Activated naive CD8-positive, alpha-beta T cell treated with anti-CD3 and anti-CD28 coated beads, Interleukin-2, amount 50 U/mL, for 24 hours (primary cell): ENCODE data around the gene MTCH1.

Source experiments
- ATAC-seq: fragments of 150-1000 bp; cut with Tn5 transposase; one replicate; pipeline ENCODE4 v1.10.0; 2021
- DNase-seq: peaks from one replicate; pipeline ENCODE4 v3.0.0; 2021
- H3K27ac Mint-ChIP-seq: one replicate; pipeline ENCODE4 v1.8.0; 2021; ENCODE audit warnings: mild to moderate bottlenecking, mixed read lengths
- H3K27me3 Mint-ChIP-seq: one replicate; pipeline ENCODE4 v1.8.0; 2021; ENCODE audit warnings: mixed read lengths
- H3K36me3 Mint-ChIP-seq: one replicate; pipeline ENCODE4 v1.8.0; 2021; ENCODE audit warnings: low read depth, mixed read lengths
- H3K4me1 Mint-ChIP-seq: one replicate; pipeline ENCODE4 v1.8.0; 2021; ENCODE audit warnings: mixed read lengths
- H3K4me3 Mint-ChIP-seq: one replicate; pipeline ENCODE4 v1.8.0; 2021; ENCODE audit warnings: mild to moderate bottlenecking, moderate library complexity, mixed read lengths
- H3K9me3 Mint-ChIP-seq: one replicate; pipeline ENCODE4 v1.8.0; 2021; ENCODE audit warnings: mixed read lengths

MTCH1 gene

DNA sequence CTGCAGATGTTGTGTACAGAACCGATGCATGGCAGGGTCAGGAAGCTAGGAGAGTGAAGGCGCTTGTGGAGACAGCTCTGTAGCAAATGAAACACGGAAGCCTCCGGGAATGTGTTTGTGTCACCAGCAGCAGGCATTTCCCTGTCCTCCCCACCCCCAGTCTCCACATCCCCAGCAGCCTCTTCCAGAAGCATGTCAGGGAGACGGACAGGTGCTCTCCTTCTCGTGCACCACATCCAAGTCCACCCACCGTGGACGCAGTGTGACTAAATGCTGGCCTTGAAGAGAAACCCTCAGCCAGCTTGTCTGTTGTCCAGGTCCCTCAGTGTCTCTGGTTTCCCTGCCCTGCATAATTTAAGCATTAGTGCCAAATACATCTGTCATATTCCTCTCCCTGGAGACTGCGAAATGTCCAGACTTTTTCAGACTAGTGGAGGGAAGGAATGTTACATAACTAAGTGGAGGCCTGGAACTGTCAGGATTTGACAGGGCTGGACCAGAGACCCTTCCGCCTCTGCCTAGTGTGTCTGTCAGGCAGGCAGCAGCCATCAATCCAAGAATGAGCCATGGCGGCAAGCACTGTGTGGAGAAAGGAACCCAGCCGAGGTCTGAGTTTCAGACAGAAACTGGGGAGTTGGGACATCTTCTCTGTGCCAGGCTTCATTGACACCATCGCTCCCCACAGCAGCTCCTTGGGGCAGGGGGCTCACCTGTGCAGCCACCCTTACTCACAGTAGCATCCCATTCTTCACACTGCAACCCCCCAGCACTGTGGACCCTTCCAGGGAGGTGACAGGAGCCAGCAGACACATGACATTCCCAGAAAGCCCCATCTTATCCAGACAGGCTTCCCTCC, 58.1 kb downstream of the MTCH1 start:
- ATAC-seq (no peak), DNase-seq (no peak)
- no peak overlapping the region for H3K27ac Mint-ChIP-seq
- peaks cover 11% of the 10 kb centered on the region for H3K36me3 Mint-ChIP-seq
- H3K9me3 Mint-ChIP-seq = no peaks in the 10 kb centered on the region
- no peaks in the 10 kb centered on the region for H3K27me3 Mint-ChIP-seq
- H3K4me1 Mint-ChIP-seq = peaks cover 10% of the 10 kb centered on the region
- no peak overlapping the region for H3K4me3 Mint-ChIP-seq

DNA sequence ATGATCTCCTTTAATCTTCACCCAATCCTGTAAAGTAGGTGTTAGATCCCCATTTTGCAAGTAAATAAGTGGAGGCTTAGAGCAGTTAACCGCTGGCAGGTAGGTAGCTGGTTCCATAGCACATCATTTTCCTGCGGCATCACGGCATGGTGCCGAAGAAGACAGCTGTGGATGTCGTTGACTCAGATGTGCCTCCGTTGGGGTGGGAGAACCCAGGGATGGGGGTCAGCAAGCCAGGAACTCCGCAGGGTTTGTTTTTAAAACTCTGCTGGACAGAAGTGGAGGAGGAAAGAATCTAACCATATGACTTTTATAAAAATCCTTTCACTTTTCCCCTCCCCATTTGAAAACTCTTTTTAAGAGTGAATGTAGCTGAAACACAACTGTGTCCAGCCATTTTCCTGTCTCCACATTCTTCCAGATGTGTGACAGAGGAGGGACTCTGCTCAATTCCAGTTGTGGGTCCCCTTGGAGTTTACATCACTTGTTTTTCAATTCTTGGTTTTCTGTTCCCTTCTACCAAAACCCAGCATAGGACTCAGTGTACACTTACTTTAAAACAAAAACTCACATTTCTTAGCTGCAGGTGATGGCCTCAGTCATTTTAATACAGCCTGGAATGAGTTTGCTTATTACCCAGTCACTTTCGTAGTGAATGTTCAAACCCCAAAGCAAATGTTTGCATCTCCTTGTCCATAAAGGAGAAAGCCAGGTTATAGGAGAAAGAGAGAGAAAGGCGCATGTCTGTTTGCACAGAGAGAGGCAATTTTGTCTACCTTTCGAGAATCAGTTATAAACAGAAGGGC, 59.1 kb downstream of the MTCH1 start:
- DNase-seq = no peak
- no peak for ATAC-seq
- peaks cover 11% of the 10 kb centered on the region for H3K36me3 Mint-ChIP-seq
- no peaks in the 10 kb centered on the region for H3K9me3 Mint-ChIP-seq
- peaks cover 10% of the 10 kb centered on the region for H3K4me1 Mint-ChIP-seq
- no peaks in the 10 kb centered on the region for H3K27me3 Mint-ChIP-seq
- H3K27ac Mint-ChIP-seq = no peak overlapping the region
- H3K4me3 Mint-ChIP-seq = no peak overlapping the region

DNA sequence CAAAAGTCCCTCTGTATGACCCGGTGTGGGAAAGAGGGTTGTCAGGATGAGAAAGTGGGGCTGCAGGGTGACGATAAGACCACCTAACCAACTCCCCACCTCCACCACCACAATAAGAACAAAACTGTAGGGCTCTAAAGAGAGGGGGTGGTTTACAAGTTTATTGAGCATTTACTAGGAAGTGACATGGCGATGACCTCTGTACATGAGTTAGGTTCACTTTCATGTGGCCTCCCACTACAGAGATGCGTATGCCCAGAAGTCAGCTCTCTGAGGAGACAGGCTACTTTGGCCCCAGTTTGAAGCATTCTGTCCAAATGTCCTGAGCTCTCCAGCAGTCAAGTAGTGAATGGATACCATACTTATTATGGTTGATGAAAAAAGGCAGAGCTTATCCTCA, 60.2 kb downstream of the MTCH1 start:
- H3K9me3 Mint-ChIP-seq = no peaks in the 10 kb centered on the region
- peak overlapping the region; percentile 62 for H3K27ac Mint-ChIP-seq
- H3K27me3 Mint-ChIP-seq = no peaks in the 10 kb centered on the region
- H3K4me1 Mint-ChIP-seq = peaks cover 10% of the 10 kb centered on the region
- ATAC-seq (peak; percentile 51), DNase-seq (no peak)
- H3K36me3 Mint-ChIP-seq = peaks cover 13% of the 10 kb centered on the region
- no peak overlapping the region for H3K4me3 Mint-ChIP-seq

DNA sequence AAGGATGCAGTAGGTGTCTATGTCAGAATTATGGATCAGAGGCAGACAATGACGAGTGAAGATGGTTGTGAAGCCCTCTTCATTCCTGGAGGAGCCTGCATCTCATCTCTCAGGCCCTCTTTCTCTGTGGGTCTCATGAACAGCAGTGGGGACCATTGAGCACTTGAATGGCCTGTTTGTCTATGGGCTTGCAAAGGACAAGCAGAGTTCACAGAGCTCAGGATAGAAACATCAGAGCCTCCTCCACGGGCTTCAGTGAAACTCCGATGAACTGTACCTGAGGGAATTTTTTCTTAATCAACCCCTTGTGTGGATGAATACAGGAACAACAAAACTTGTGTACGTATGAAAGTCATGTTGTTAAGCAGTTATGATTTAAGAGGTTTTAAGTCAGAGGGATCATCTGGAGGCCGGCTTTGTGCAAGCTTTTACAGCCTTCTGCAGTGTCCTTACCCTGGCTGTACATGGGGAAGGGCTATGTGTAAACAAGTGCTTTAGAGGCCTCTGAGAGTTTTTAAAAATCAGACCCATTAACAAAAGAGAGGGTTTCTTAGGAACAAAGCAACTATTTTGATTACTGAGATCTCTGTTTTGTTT, 61.1 kb downstream of the MTCH1 start:
- Mint-ChIP-seq H3K27ac (no peak overlapping the region), H3K27me3 (no peaks in the 10 kb centered on the region), H3K4me3 (no peak overlapping the region), H3K9me3 (no peaks in the 10 kb centered on the region), H3K4me1 (peaks cover 10% of the 10 kb centered on the region), H3K36me3 (peaks cover 19% of the 10 kb centered on the region)
- ATAC-seq = no peak
- DNase-seq = no peak

DNA sequence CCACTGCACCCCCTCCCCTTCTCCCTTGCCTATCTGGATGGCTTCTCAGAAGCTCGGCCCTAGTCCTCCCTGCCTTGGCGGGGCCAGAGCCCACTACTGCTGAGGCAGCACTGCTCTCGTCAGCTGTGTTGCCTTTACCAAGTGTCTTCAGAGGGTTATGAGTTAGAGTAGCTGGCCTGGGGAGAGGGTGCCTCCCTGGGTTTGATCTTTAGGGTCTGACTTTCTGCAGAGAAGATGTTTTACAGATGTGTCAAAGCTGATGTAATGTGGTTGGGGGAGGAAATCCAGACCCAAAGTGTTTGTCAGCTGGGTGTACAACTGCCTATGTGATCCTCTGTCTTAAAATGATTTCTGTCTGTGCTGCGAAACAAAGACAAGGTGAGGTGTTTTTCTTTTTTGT, 61.9 kb downstream of the MTCH1 start:
- ATAC-seq (no peak), DNase-seq (no peak)
- H3K27ac Mint-ChIP-seq = no peak overlapping the region
- no peaks in the 10 kb centered on the region for H3K27me3 Mint-ChIP-seq
- H3K36me3 Mint-ChIP-seq = peaks cover 24% of the 10 kb centered on the region
- H3K9me3 Mint-ChIP-seq = no peaks in the 10 kb centered on the region
- H3K4me3 Mint-ChIP-seq = no peak overlapping the region
- H3K4me1 Mint-ChIP-seq = peaks cover 10% of the 10 kb centered on the region

DNA sequence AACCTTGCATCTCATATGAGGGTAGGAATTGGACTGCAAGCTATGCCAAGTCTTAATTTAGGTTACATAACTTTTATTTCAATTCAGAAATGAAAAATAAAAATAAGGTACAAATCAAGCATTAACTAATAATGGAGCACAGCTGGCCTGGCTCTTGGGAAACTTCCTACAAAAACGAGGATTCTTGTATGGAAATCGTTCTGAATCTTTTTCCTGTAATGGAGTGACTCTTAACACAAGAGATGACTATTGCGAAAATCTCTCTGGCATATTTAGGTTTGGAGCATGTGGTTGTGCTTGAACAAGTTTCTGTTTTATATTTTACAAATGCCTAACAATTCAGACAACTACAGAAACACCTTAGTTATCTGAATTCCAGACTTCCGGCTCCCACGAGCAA, 65.5 kb downstream of the MTCH1 start:
- no peak for ATAC-seq
- Mint-ChIP-seq H3K9me3 (no peaks in the 10 kb centered on the region), H3K27ac (no peak overlapping the region), H3K36me3 (peaks cover 31% of the 10 kb centered on the region), H3K4me3 (no peak overlapping the region), H3K27me3 (no peaks in the 10 kb centered on the region), H3K4me1 (peaks cover 11% of the 10 kb centered on the region)
- DNase-seq = no peak

DNA sequence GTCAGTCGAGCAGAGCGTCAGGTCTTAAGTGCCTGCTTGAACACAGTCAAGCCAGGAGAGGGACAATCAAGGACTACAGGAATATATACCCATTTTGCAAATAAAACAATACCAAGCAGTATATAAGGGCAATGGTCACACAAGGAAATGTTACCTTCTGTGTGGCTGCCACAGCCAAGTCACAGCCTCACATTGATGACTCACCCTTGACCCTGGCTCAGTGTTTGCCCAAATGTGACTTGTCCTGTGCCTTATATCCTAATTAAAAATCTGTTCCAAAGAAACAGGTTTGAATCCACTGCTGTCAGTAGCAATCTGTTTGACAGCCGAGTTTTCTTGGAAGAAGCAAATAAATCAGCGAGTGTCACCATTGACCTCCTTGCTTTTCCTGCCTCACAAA, 65.9 kb downstream of the MTCH1 start:
- Mint-ChIP-seq H3K36me3 (peaks cover 31% of the 10 kb centered on the region), H3K4me3 (no peak overlapping the region), H3K27me3 (no peaks in the 10 kb centered on the region)

More for the DNA sequence above, 65.9 kb downstream of the MTCH1 start:
- Mint-ChIP-seq H3K27ac (no peak overlapping the region), H3K9me3 (no peaks in the 10 kb centered on the region), H3K4me1 (peaks cover 8% of the 10 kb centered on the region)
- no peak for DNase-seq
- ATAC-seq = no peak
